NCI-H69 (cell line): ENCODE results near the gene EBPL.
A peak's percentile ranks its signal among the peaks of the same experiment; 100 is the strongest.

Experiments used
- DNase-seq: peaks from one replicate; lab custom pipeline; 2025; lab: John Stamatoyannopoulos, UW

The EBPL gene

DNA sequence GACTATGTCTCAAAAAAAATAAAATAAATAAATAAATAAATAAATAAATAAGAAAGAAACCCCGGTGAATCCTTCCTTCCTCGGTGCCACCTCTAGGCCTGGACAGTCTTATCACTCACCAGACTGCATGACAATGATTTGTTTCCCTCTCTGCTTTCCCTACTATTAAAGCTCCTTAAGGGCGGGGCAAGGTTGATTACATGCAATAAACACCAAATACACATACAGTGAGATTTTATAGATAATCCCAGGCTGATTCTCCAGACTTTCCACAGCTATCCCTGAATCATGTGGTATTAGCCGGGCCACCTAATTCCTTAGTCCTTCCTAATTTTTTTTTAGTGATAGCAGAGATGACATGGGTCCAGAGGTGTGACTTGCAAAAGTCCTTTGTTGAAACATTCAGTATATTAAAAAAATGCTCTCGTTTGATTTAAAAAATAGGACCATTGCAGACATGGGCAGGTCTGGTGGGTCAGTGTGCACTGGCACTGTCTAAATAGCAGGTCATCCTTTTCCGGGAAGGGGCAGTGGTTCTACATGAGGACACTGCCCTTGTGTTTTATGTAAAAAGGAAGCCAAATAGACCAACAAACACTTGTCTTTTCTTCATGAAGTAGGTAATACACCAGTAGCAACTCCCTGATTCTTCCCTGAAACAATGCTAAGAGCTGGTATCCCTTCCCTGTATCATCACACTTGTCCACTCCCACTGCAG lies 14.5 kb downstream of the EBPL start:
- DNase-seq, result no peak

- no peak for DNase-seq
Observed at GRCh38 chr13:49670828-49671227, 20.5 kb downstream of the EBPL start.

- peak; percentile 74 for DNase-seq
Observed at GRCh38 chr13:49669735-49670309, 21.5 kb downstream of the EBPL start.

DNA sequence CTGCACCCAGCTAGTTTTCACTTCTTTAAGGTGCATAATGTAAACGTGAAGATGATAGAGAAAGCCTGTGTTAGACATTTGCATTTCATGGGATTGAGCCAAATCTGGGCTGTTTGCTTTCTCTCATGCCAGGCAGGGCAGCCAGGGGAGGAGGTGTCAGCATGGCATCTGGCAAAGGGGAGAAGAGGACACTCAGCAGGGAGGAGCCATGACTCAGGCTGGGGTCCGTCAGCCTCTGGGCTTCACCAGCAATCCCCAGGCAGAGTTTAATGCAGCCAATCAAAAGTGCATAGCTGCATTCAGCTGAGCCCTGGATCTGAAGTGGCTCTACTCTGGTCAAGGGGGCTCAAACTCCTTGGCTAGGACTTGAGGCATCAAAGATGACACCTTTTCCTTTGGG lies 23.5 kb downstream of the EBPL start:
- DNase-seq, result peak; percentile 11

DNA sequence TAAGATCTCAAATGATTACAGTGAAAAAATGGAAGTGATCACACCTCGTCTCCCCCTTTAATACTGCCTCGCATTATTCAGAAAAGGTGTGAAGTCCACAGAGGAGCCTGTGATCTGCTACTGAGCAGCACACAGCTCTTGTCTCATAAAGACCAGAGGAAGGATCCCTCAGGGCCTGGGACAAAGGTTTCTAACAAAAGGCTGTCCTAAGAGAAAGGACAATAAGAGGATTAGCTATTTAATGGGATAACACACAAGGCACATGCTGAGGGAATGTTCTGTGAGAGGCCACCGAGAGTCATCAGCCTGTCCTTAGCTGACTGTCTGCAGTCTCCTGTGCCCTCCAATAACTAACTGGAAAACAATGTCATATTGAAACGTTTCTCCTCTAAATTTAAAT lies 26.7 kb downstream of the EBPL start:
- no peak for DNase-seq

DNA sequence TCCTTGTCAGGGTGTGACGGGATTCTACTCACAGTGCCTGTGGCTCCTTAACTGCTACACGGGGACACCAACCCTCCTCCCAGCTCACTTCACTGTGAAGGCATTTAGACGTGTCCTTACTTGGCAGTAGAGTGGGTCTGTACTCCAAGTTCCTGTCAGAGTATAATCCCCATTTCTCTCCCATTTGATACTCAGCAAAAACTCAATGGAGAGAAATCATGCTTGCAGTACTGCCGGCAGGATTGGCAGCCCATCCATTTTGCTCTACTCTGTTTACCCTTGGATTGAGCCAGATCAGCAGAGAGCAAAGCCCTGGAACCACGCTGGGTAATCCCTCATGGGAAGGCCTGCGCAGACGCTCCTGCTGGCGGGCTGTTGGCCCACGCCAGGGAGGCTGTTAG lies 34.0 kb downstream of the EBPL start:
- no peak for DNase-seq

DNA sequence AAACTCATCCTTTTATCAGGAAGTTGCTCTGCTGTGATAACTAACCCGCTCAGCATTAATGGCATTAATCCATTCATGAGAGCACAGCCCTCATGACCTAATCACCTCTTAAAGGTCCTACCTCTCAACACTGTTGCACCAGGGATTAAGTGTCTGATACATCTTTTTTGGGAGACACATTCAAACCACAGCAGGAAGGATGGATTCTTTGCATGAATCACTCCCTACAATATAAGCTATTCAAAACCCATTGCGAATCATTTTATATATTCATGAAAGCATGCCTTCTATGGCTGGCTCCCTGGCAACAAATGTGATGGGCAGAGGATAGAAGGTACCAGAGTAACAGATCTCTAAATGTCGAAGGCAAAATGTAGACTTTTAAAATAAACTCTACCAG lies 35.4 kb downstream of the EBPL start:
- DNase-seq, result no peak

DNA sequence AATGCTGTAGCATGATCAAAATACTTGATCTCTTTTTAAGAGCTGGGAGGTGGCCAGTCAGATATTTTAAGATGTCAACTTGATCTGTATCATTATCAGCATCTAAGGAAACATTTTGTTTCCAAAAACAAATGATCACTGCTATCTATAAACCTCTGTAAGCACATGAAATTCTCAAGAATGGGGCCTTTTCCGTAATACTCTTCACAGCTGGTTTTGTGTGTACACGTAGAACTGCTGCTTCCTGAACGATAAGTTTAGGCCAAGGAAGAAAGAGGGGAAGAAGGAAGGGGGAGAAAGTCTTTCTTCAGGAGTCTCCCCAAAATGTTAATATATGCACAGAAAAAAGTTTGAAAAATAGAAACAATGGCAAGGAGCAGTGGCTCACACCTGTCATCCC lies 37.3 kb downstream of the EBPL start:
- no peak for DNase-seq

DNA sequence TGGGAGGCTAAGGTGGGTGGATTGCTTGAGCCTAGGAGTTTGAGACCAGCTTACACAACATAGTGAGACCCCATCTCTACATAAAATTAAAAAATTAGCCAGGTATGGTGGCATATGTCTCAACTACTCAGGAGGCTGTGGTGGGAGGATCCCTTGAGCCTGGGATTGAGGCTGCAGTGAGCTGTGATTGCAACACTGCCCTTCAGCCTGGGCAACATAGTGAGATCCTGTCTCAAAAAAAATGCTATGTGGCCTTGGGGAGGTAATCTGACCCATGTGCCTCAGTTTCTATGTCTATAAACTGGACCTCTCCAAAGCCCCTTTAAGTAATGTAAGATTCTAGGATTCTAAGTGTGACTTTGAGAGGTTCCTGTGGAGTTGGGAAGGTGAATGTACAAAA lies 37.8 kb downstream of the EBPL start:
- DNase-seq, result no peak

GRCh38 chr13:49652355-49653305 lies 38.7 kb downstream of the EBPL start:
- peak; percentile 77 for DNase-seq

- peak; percentile 63 for DNase-seq
Observed at GRCh38 chr13:49651570-49652354, 39.5 kb downstream of the EBPL start.

DNA sequence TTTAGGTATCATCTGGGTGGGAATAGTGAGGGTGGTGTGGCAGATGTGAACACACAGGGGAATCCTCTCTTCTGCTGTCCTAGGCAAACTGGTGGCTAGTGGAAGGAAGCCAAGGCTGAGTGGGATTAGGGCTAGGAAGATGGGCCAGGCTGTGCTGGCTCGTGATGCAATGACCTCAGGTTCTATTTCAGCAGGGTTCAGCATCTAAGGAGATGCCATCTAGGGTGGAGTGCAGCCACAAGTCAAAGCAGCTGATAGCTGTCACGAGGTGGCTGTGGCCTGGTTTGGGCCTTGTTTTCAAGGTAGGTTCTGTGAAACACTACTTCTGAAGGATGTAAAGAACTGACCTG lies 41.3 kb downstream of the EBPL start:
- DNase-seq, result no peak

- peak; percentile 32 for DNase-seq
Observed at GRCh38 chr13:49649244-49649962, 41.9 kb downstream of the EBPL start.

DNA sequence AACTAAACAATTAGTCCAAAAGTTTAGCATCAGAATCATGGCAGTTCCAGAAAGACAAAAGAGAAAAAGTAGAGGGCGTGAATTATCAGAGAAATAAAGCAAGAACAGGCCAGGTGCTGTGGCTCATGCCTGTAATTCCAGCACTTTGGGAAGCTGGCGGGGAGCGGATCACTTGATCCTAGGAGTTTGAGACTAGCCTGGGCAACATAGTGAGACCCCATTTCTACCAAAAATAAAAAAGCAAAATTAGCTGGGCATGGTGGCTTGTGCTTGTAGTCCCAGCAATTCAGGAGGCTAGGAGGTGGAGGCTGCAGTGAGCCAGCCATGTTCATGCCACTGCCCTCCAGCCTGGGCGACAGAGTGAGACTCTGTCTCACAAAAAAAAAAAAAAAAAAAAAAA lies 44.6 kb downstream of the EBPL start:
- DNase-seq, result no peak

GRCh38 chr13:49645451-49645850 lies 45.8 kb downstream of the EBPL start:
- no peak for DNase-seq

DNA sequence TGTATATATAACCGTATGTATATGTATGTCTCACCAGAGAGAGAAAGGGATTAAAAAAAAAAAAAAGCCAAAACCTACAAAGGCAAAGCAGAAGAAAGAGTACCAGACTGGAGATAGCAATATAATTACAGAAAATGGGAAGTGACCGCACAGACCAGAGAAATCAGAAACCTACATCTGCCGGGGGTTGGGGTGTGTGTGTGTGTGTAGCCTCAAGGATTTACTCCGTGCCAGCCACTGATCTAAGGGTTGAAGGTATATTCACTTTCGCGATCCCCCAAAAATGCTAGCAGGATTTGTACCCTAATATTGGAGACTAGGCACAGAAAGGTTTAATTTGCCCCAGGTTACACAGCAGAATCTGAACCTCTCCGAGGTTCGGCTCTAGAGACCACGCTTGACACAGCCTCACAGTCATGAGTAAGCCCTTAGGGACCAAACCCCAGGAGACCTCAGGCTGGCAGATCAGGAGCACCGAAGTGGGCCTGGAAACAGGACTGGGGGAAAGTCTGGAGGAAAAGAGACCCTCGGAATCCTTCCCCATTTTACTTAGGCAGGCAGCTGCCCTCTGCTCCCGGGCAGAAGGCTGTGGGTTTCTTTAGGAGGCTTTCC lies 48.1 kb downstream of the EBPL start:
- no peak for DNase-seq

- no peak for DNase-seq
Observed at GRCh38 chr13:49641801-49642291, 49.4 kb downstream of the EBPL start.

DNA sequence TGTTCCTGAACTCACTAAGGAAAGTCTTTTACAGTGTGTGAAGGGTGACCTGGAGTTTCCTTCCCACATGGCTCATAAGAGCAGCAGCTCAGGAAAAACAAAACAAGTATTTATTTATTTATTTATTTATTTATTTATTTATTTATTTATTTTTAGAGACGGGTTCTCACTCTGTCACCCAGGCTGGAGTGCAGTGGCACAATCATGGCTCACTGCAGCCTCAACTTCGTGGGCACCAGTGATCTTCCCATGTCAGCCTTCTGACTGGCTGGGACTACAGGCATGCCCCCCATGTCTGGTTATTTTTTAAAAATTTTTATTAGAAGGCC lies 52.6 kb downstream of the EBPL start:
- no peak for DNase-seq

- DNase-seq, result no peak
Observed at GRCh38 chr13:49638030-49638743, 53.1 kb downstream of the EBPL start.

DNA sequence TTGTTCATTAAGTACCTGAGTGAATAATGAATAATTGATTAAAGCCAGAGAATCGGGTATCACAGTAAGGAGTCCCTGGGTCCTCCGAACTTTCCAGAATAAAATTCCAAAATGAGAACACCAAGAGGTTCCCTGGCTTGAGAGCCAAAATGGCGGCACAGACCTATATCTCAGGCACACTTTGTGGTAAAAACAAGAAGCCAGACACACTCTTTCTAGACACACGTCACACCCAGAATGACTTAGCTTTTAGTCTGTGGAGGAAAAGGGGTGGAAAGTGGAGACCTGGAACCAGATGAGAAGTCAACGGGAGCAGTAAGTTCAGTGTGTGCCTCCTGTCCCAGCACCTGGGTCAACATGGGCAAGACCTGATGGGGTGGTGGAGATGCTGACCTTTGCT lies 54.6 kb downstream of the EBPL start:
- no peak for DNase-seq
